ENCODE data around the gene AAK1.

DNA sequence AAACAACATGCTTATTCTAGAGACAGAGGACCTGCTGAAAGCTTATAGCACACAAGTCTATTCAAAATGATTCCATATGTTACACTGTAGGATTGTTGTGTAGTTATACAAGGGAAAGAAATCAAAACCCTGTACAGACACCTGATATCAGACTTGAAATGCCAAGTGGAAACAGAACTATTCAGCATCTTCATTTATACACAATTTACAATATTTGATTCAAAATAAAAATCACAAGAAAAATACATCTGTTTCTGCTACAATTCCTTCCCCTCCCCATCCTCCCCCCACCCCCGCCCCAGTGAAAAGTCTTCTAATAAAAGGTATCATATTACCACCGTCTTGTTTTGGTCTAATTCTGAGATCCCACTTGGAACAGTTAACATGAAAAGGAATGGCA, 168.9 kb downstream of the AAK1 start:
- TF ChIP-seq, protein P1, sequence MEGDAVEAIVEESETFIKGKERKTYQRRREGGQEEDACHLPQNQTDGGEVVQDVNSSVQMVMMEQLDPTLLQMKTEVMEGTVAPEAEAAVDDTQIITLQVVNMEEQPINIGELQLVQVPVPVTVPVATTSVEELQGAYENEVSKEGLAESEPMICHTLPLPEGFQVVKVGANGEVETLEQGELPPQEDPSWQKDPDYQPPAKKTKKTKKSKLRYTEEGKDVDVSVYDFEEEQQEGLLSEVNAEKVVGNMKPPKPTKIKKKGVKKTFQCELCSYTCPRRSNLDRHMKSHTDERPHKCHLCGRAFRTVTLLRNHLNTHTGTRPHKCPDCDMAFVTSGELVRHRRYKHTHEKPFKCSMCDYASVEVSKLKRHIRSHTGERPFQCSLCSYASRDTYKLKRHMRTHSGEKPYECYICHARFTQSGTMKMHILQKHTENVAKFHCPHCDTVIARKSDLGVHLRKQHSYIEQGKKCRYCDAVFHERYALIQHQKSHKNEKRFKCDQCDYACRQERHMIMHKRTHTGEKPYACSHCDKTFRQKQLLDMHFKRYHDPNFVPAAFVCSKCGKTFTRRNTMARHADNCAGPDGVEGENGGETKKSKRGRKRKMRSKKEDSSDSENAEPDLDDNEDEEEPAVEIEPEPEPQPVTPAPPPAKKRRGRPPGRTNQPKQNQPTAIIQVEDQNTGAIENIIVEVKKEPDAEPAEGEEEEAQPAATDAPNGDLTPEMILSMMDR (IDR thresholded peaks at IDR 0.05): no peak
- no peak for TF ChIP-seq POLR2A (IDR thresholded peaks at IDR 0.05)

All from esophagus squamous epithelium (tissue), 4 donors.